Mucosa of rectum (tissue), 2 donors: ENCODE data around the gene PRR29.

Experiments
- H3K27ac ChIP-seq, 2 donors: one replicate each; pipeline ENCODE4 v1.7.0; 2013; ENCODE audit warnings: inconsistent platforms in 2 of 2, low read depth in 2 of 2, low read length in 2 of 2
- H3K27me3 ChIP-seq, 2 donors: one replicate each; pipeline ENCODE4 v1.7.0; 2013; ENCODE audit warnings: low read length in 2 of 2; ENCODE audit not compliant: control insufficient read depth in 2 of 2, insufficient read depth in 2 of 2
- H3K36me3 ChIP-seq, 2 donors: one replicate each; pipeline ENCODE4 v1.7.0; 2013; ENCODE audit warnings: low read length in 2 of 2; ENCODE audit not compliant: control insufficient read depth in 2 of 2, insufficient read depth in 2 of 2
- H3K4me1 ChIP-seq, 2 donors: one replicate each; pipeline ENCODE4 v1.7.0; 2013; ENCODE audit warnings: low read length in 2 of 2, mild to moderate bottlenecking in 1 of 2; ENCODE audit not compliant: control insufficient read depth in 2 of 2, insufficient read depth in 2 of 2
- H3K4me3 ChIP-seq, 2 donors: one replicate each; pipeline ENCODE4 v1.7.0; 2013; ENCODE audit warnings: low read length in 2 of 2
- H3K9ac ChIP-seq, 2 donors: one replicate each; pipeline ENCODE4 v1.7.0; 2013; ENCODE audit warnings: low read length in 2 of 2, low read depth in 1 of 2, mild to moderate bottlenecking in 1 of 2
- H3K9me3 ChIP-seq, 2 donors: one replicate each; pipeline ENCODE4 v1.7.0; 2013; ENCODE audit warnings: low read length in 2 of 2; ENCODE audit not compliant: control insufficient read depth in 2 of 2
- donor health status: healthy.
- donor health status: Normal muscosa, but diverticular disease.

PRR29 gene

DNA sequence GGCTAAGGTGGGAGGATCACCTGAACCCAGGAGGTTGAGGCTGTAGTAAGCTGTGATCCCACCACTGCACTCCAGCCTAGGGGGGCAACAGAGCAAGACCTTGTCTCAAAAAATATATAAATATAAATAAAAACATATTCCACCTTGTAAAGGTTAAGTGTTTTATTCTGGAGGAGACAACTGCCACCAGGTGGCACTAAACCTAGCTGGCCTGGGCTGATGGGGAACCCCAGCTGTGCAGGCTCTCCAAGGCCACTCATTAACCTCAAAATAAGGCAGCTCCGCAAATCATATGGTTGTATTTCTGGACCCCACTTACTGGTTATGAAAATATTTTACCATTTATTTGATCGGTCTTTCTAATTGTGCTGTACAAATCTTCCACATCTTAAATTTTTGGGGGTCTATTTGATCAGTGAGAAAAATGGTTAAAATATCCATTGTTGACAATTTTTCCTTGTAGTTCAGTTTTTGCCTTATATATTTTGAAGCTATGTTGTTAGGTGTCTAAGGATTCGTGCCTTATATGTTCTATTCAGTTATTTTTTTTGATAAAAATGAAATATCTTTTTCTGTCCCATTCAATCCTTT is 30.8 kb downstream of the PRR29 start:
- Histone ChIP-seq H3K4me1 (peaks cover 4 to 12% of the 10 kb centered on the region in 2 donors), H3K27ac (no peak overlapping the region), H3K4me3 (no peak overlapping the region), H3K9ac (no peak overlapping the region), H3K27me3 (no peaks in the 10 kb centered on the region), H3K9me3 (no peaks in the 10 kb centered on the region), H3K36me3 (no peaks in the 10 kb centered on the region)

DNA sequence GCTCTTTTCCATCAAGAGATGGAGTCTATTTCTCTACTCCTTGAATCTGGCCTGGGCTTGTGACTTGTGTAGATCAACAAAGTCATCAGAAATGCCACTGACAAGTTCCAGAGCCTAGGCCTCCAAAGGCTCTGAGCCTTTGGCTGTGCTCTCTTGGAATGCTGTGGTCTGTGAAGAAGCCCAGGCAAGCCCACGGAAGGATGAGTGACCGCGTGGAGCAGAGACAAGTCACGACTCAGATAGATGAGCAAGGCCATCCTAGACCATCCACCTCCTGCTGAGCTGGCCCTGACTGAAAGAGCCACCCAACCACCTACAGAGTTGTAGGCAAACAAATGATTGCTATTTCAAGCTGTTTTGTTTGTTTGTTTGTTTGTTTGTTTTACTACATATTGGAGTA is 33.9 kb downstream of the PRR29 start:
- H3K9ac ChIP-seq = no peak overlapping the region
- no peaks in the 10 kb centered on the region for H3K4me1 ChIP-seq
- H3K27ac ChIP-seq = no peak overlapping the region
- no peaks in the 10 kb centered on the region for H3K36me3 ChIP-seq
- no peaks in the 10 kb centered on the region for H3K27me3 ChIP-seq
- H3K4me3 ChIP-seq = no peak overlapping the region
- no peaks in the 10 kb centered on the region for H3K9me3 ChIP-seq

DNA sequence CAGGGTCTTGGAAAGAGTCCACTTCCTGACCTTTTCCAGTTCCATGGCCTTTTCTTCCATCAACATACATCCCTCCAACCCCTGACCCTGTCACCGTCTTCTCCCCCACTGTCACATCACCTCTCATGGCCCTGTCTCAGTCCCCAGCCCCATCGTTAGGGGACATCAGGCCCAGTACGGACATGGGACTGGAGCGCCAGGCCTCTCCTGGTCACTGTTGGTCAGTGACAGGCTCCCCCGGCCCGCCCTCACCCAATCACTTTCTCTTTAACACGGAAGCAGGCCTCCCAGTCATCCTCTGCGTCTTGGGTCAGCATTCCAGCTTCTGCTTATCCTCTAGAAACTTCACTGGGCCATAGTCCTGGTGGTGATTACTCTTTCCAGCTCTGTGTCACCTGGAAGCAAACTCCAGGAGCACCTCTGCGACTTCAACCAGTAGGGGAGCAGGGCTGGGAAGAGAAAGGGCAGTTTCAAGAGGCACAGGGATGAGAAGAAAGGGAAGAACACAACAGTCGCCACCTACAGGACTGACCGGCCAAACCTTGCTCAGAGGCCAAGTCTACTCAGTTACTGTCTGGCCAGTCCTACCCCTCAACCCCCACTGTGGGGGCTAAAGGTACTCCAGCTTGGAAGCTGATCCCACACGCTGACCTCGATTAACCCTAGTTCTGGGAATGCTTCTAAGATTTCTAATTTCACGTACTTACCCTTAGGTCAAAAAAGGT is 38.2 kb downstream of the PRR29 start:
- H3K9me3 ChIP-seq = no peaks in the 10 kb centered on the region
- H3K36me3 ChIP-seq = peaks cover 7 to 8% of the 10 kb centered on the region in 2 donors
- no peak overlapping the region for H3K27ac ChIP-seq
- H3K9ac ChIP-seq = no peak overlapping the region
- no peak overlapping the region for H3K4me3 ChIP-seq
- H3K27me3 ChIP-seq = no peaks in the 10 kb centered on the region
- H3K4me1 ChIP-seq = no peaks in the 10 kb centered on the region

DNA sequence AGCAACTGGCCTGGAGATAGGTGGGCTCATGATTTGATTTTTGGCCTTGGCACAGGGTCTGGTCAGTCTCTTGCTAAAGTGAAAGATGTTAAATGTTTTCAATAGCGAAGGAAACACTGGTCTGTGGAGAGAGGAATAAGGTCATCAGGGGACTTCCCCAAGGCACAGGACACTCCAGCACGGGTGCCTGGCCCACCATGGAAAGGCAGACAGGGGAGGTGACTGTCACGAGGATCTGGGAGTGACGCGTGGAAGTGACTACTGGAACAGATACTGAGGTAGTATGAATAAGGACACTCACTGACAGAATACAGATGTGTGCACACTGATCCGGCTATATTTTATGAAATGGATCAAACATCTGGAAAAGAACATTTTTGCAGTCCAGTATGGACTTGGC is 39.0 kb downstream of the PRR29 start:
- Histone ChIP-seq H3K27ac (no peak overlapping the region), H3K4me3 (no peak overlapping the region), H3K9me3 (no peaks in the 10 kb centered on the region), H3K27me3 (no peaks in the 10 kb centered on the region), H3K4me1 (no peaks in the 10 kb centered on the region), H3K36me3 (peaks cover 7 to 8% of the 10 kb centered on the region in 2 donors), H3K9ac (no peak overlapping the region)

DNA sequence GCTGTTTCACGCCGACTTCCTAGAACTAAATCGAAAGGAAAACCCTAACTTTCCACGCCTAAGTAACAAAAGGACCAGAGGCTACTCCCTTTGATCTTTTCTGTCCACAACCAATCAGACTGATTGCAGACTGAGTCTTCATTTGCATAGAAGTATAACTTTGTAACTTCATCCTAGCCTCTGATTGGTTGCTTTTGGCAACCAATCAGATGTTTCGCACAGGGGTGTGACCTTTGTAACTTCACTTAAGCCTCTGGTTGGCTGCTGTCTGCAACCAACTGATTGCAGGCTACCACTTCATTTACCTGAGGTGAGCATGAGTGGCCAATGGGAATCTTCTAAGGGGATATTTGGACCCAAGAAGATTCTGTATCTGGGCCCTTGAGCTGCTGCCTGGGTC is 39.7 kb downstream of the PRR29 start:
- Histone ChIP-seq H3K36me3 (peaks cover 7 to 9% of the 10 kb centered on the region in 2 donors), H3K4me3 (no peak overlapping the region), H3K27me3 (no peaks in the 10 kb centered on the region), H3K27ac (no peak overlapping the region), H3K4me1 (no peaks in the 10 kb centered on the region), H3K9ac (no peak overlapping the region), H3K9me3 (no peaks in the 10 kb centered on the region)

DNA sequence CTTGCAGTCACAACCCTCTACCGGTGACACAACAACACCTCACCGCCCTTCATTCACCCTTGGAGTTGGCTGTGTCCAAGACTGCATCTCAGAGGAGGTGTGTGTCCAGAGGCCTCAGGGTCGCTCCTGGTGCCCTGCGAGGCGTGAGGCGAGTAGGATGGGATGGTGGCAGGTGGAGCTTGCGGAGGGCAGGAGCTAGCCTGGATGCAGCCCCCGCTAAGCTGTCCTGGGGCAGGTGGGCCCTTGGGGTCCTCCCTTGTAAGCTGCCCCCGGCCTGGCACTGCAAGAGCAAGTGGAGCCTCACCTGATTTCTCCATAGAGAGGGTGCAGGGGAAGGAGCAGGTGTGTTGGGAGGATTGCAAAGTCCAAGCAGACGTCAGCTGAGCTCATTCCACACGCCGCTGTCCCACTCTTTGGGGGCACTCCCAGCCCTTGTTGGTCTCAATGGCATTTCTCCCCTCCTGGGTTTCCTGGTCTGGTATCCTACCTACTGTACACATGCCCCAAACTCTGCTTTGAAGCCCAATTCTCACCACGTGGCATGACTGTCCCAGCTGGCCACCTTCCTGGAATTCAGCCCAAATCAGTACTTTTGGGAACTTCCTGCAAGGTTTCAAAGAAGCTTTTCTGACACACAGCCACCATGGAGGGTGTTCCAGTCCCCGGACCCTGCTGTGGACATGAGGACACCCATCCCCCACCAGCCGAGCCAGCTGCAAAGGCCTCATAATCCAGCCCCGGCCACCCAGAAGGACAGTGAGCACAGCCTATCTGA is 40.4 kb downstream of the PRR29 start:
- no peaks in the 10 kb centered on the region for H3K4me1 ChIP-seq
- no peaks in the 10 kb centered on the region for H3K27me3 ChIP-seq
- no peak overlapping the region for H3K4me3 ChIP-seq
- no peaks in the 10 kb centered on the region for H3K9me3 ChIP-seq
- no peak overlapping the region for H3K9ac ChIP-seq
- H3K27ac ChIP-seq = no peak overlapping the region
- H3K36me3 ChIP-seq = peaks cover 13 to 16% of the 10 kb centered on the region in 2 donors

DNA sequence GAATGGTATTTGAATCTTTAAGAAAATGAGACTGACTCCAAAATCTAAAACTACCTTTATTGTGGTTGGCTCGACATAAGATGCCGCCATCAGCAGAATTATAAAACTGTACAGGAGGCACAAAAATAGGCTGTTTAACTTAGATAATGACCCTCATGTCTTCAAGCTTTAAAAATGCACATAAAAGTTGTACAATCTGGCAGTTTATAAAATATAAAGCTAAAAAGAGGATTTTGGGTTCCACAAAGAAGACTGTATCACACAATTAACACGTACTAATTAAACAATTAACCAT is 40.9 kb downstream of the PRR29 start:
- no peak overlapping the region for H3K9ac ChIP-seq
- no peaks in the 10 kb centered on the region for H3K9me3 ChIP-seq
- H3K36me3 ChIP-seq = peaks cover 17 to 22% of the 10 kb centered on the region in 2 donors
- H3K4me1 ChIP-seq = no peaks in the 10 kb centered on the region
- no peak overlapping the region for H3K4me3 ChIP-seq
- H3K27ac ChIP-seq = no peak overlapping the region
- no peaks in the 10 kb centered on the region for H3K27me3 ChIP-seq

DNA sequence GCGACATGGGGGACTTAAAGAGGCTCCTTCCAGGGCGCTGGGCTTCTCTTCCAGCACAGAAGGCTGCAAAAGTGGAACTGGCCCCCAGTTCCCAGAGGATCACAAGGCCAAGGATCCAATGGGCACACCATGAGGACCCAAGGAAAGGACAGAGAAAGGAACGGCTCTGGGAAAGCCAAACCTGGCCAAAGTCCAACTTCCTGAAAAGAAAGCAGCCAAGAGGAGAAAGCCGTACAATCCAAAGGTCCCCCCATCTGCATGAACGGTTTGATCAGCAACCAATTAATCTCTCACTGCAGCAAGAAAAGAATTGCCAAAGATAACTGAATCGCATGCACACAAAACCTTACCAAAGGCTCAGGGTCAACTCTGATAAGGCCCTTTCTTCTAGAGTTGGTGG is 42.1 kb downstream of the PRR29 start:
- no peaks in the 10 kb centered on the region for H3K27me3 ChIP-seq
- no peak overlapping the region for H3K4me3 ChIP-seq
- no peak overlapping the region for H3K27ac ChIP-seq
- peaks cover 29 to 33% of the 10 kb centered on the region in 2 donors for H3K36me3 ChIP-seq
- no peaks in the 10 kb centered on the region for H3K4me1 ChIP-seq
- no peaks in the 10 kb centered on the region for H3K9me3 ChIP-seq
- no peak overlapping the region for H3K9ac ChIP-seq

DNA sequence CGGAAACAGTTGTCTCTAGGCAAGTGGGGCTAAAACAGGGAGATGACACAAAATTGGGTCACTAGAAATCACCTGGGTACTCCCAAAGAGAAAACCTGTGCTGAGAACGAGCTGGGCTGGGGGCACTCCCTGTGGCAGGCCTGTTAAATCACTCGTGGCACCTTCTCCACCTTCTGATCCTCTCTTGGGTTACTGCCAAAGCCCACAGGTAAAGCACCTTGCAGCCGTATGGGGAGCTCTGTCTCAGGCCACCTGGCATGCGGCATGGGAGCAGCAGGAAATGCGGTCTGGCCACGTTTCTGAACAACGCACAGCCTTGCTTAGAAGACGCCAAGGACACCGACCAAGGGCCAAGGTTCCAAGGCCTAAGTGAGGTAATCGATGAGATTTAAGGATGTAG is 43.8 kb downstream of the PRR29 start:
- no peaks in the 10 kb centered on the region for H3K4me1 ChIP-seq
- peaks cover 42 to 50% of the 10 kb centered on the region in 2 donors for H3K36me3 ChIP-seq
- H3K4me3 ChIP-seq = no peak overlapping the region
- H3K27ac ChIP-seq = no peak overlapping the region
- H3K9ac ChIP-seq = no peak overlapping the region
- no peaks in the 10 kb centered on the region for H3K9me3 ChIP-seq
- no peaks in the 10 kb centered on the region for H3K27me3 ChIP-seq

DNA sequence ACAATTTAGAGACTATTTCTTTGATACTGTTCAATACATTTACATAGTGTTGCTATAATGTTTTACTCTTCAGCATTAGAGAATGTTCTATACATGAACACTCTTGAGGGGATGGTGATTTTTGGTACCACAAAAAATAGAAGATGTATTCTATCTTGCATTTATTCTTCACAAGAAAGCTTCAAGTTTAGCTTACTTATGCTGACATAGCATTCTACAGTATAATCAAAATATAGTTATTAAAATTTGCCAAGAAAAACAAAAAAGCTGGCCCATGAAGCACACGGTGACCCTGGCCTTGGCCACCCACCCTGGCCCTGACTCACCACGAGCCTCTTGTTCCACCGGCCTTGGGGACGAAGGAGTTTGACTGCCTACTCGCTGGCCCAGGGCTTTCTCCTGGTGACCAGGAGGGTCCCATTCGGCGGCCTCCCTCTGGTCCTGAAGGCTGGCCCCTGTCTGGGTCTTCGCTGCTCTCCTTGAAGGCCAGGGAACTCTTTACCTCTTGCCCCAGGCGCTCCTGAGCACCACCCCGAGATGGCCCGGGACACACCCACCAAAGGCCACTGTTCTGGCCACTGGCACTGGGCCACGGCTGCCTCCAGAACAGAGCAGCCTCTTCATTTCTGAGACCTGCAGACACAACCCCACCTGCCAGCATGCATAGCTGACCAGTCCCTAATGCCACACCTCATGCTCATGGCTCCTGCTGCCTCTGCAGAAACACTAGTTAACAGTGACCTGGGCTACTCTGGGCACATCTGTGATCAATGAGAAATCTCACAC is 44.7 kb downstream of the PRR29 start:
- H3K27me3 ChIP-seq = no peaks in the 10 kb centered on the region
- H3K4me1 ChIP-seq = no peaks in the 10 kb centered on the region
- H3K9me3 ChIP-seq = no peaks in the 10 kb centered on the region
- no peak overlapping the region for H3K9ac ChIP-seq
- peaks cover 42 to 53% of the 10 kb centered on the region in 2 donors for H3K36me3 ChIP-seq
- H3K4me3 ChIP-seq = no peak overlapping the region
- H3K27ac ChIP-seq = no peak overlapping the region
